Mesothelial cell of epicardium (in vitro differentiated cells): ENCODE results near the gene DNAH11. TPM values are rescaled to one million over a fixed set of nuclear protein-coding genes. Genes with fewer than 3 reads are reported as not detected.

Source experiments
- DNase-seq, 2 experiments: peaks; one replicate each; pipeline ENCODE4 v3.0.0; 2021; ENCODE audit warnings: low spot score in 2 of 2; ENCODE audit not compliant: unreplicated experiment in 2 of 2
- H3K27ac Mint-ChIP-seq: 2 replicates; pipeline ENCODE4 v1.8.0; 2021; ENCODE audit warnings: mixed read lengths
- H3K27me3 Mint-ChIP-seq: 2 replicates; pipeline ENCODE4 v1.8.0; 2021; ENCODE audit warnings: low read depth, mixed read lengths
- H3K36me3 Mint-ChIP-seq: 2 replicates; pipeline ENCODE4 v1.8.0; 2021; ENCODE audit warnings: mixed read lengths
- H3K4me1 Mint-ChIP-seq: 2 replicates; pipeline ENCODE4 v1.8.0; 2021; ENCODE audit warnings: mixed read lengths
- H3K4me3 Mint-ChIP-seq: 2 replicates; pipeline ENCODE4 v1.8.0; 2021; ENCODE audit warnings: mild to moderate bottlenecking, moderate library complexity, mixed read lengths
- H3K9me3 Mint-ChIP-seq: 2 replicates; pipeline ENCODE4 v1.8.0; 2021; ENCODE audit warnings: mixed read lengths
- total RNA-seq: library from RNA; stranded (reverse); gene quantifications from 3 replicates; pipeline ENCODE4 v1.2.1, GENCODE V29; 2021
- TF ChIP-seq, protein P1 (sequence below): fragments of 200-600 bp; sonication (generic); IDR thresholded peaks from one replicate; pipeline ENCODE4 v1.5.0; 2021; ENCODE audit warnings: antibody characterized with exemption; ENCODE audit not compliant: unreplicated experiment

Gene DNAH11
- total RNA-seq, 1 donor from 2014 or later: 0.80 TPM

DNA sequence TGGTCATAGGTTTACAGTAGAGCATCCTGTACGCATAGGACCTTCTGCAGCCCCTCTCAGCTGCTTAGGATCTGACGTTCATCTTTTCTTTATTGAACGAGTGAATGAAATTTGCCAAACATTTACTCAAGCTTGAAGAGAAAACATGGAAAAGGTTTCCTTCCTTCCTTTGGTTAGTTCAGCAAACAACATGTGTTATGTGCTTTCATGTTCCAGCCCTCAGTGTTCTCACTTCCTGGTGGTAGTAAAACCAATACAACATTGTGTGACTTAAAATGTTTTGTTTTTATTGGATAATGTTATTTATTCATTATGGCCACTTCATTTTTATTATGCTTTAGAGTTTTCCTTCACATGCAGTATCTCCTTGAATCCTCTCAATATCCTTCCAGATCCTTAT, 404.2 kb downstream of the DNAH11 start:
- Mint-ChIP-seq H3K36me3 (no peaks in the 10 kb centered on the region), H3K27ac (no peak overlapping the region), H3K4me3 (no peak overlapping the region), H3K4me1 (peaks cover 35% of the 10 kb centered on the region), H3K9me3 (no peaks in the 10 kb centered on the region), H3K27me3 (peaks cover 79% of the 10 kb centered on the region)
- TF ChIP-seq, protein P1, sequence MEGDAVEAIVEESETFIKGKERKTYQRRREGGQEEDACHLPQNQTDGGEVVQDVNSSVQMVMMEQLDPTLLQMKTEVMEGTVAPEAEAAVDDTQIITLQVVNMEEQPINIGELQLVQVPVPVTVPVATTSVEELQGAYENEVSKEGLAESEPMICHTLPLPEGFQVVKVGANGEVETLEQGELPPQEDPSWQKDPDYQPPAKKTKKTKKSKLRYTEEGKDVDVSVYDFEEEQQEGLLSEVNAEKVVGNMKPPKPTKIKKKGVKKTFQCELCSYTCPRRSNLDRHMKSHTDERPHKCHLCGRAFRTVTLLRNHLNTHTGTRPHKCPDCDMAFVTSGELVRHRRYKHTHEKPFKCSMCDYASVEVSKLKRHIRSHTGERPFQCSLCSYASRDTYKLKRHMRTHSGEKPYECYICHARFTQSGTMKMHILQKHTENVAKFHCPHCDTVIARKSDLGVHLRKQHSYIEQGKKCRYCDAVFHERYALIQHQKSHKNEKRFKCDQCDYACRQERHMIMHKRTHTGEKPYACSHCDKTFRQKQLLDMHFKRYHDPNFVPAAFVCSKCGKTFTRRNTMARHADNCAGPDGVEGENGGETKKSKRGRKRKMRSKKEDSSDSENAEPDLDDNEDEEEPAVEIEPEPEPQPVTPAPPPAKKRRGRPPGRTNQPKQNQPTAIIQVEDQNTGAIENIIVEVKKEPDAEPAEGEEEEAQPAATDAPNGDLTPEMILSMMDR: no peak
- no peak for DNase-seq

DNA sequence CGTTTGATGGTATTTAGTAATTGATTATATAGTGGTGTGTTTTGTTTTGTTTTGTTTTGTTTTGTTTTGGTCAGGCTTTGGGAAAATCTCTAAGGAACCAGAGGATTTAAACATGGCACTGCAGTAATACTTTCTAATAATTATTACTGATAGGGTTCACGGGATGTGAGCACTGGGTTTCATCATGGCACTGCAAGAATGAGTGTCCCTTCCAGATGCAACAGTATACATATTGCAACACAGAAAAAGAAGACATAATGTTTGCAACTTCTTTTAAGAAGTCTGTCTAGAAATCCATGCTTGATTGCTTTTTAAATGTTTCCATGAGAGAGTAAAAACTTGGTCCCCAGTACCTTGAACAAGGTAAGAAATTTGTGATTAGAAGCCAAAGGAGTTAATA, 405.1 kb downstream of the DNAH11 start:
- Mint-ChIP-seq H3K4me3 (no peak overlapping the region), H3K27me3 (peaks cover 73% of the 10 kb centered on the region), H3K4me1 (peaks cover 32% of the 10 kb centered on the region), H3K27ac (no peak overlapping the region), H3K36me3 (no peaks in the 10 kb centered on the region), H3K9me3 (no peaks in the 10 kb centered on the region)
- TF ChIP-seq, protein P1: no peak
- no peak for DNase-seq

DNA sequence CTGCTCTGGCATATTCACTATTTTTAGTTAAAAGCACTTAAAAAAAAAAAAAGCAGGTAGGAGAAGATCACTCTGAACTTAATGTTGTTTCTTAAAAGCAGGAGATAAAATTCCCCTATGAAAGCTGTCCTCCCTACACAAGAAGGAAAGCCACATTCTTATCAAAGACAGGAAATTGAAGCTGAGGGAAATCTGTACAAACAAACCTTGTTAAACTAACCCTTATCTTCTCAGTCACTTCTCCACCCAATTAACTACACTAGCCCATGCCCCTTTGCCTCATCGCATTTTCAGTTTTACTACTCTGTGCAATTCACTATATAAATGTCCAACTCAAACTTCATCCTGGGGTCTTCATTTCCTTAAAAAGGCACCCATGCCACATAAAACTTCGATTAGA, 405.5 kb downstream of the DNAH11 start:
- Mint-ChIP-seq H3K36me3 (no peaks in the 10 kb centered on the region), H3K4me1 (peaks cover 34% of the 10 kb centered on the region), H3K4me3 (no peak overlapping the region), H3K27ac (no peak overlapping the region), H3K27me3 (peaks cover 70% of the 10 kb centered on the region), H3K9me3 (no peaks in the 10 kb centered on the region)
- DNase-seq: no peak
- TF ChIP-seq, protein P1: no peak

GRCh38 chr7:21948887-21949540, 406.2 kb downstream of the DNAH11 start:
- no peak for DNase-seq
- Mint-ChIP-seq H3K27ac (no peak overlapping the region), H3K4me3 (no peak overlapping the region), H3K4me1 (peaks cover 35% of the 10 kb centered on the region), H3K9me3 (no peaks in the 10 kb centered on the region), H3K27me3 (peaks cover 65% of the 10 kb centered on the region), H3K36me3 (no peaks in the 10 kb centered on the region)
- TF ChIP-seq, protein P1: no peak

Other genes with a start within 250 kb of the DNAH11 start
- gene SP4, start 115.0 kb upstream of the DNAH11 start, total RNA-seq: 7.7 to 8.8 TPM (median 8.5 TPM) in 3 replicates